HL-60 (cell line): Measurements from ENCODE around the gene FARS2.
A peak's percentile ranks its signal among the peaks of the same experiment; 100 is the strongest.

ENCODE experiments used
- DNase-seq, 2 experiments: peaks; one replicate each; pipeline ENCODE4 v3.0.0-alpha.2; 2010 to 2020; ENCODE audit warnings: low read depth in 1 of 2, low spot score in 1 of 2
- H3K27ac ChIP-seq: fragments of 250-450 bp; sonication (Bioruptor Pico); replicated peaks from 2 replicates; pipeline ENCODE4 v1.5.1; 2020; ENCODE audit warnings: mild to moderate bottlenecking, moderate library complexity
- H3K27me3 ChIP-seq: fragments of 250-450 bp; sonication (Bioruptor Pico); 2 replicates; pipeline ENCODE4 v1.5.1; 2021; ENCODE audit warnings: mild to moderate bottlenecking, moderate library complexity; ENCODE audit not compliant: insufficient read depth, poor library complexity, severe bottlenecking
- H3K4me3 ChIP-seq: replicated peaks from 2 replicates; pipeline ENCODE4 v1.5.1; 2011; ENCODE audit warnings: mild to moderate bottlenecking, control low read depth, low read length; ENCODE audit not compliant: insufficient read depth
- CTCF ChIP-seq: IDR thresholded peaks from one replicate; pipeline ENCODE4 v1.5.1; 2011; ENCODE audit warnings: low read length, control low read depth, inconsistent platforms; ENCODE audit not compliant: insufficient read depth
- GABPA ChIP-seq: IDR thresholded peaks from 2 replicates; pipeline ENCODE4 v1.6.1; 2012; ENCODE audit warnings: low read depth
- POLR2AphosphoS5 ChIP-seq: IDR thresholded peaks from 2 replicates; pipeline ENCODE4 v1.6.1; 2012; ENCODE audit warnings: low read depth
- SPI1 ChIP-seq: IDR thresholded peaks from 2 replicates; pipeline ENCODE4 v1.6.1; 2012; ENCODE audit warnings: low read depth, mild to moderate bottlenecking, borderline replicate concordance
- long read RNA-seq: library from polyadenylated mRNA; unstranded; transcript quantifications from one replicate; pipeline ENCODE4 v2.0.0, GENCODE V29; 2020
- TF ChIP-seq, protein P1 (sequence below): IDR thresholded peaks from 2 replicates; pipeline ENCODE4 v1.6.1; 2012; ENCODE audit warnings: low read depth; ENCODE audit not compliant: insufficient replicate concordance

Gene FARS2
- long read RNA-seq, transcript FARS2-201 (7 exons, 1,663 nt): major isoform, 143 of 177 reads
- long read RNA-seq, partial matches to known transcripts: 6 of 177 reads
- long read RNA-seq, other reads (novel, unspliced or antisense): 28 of 177 reads

DNA sequence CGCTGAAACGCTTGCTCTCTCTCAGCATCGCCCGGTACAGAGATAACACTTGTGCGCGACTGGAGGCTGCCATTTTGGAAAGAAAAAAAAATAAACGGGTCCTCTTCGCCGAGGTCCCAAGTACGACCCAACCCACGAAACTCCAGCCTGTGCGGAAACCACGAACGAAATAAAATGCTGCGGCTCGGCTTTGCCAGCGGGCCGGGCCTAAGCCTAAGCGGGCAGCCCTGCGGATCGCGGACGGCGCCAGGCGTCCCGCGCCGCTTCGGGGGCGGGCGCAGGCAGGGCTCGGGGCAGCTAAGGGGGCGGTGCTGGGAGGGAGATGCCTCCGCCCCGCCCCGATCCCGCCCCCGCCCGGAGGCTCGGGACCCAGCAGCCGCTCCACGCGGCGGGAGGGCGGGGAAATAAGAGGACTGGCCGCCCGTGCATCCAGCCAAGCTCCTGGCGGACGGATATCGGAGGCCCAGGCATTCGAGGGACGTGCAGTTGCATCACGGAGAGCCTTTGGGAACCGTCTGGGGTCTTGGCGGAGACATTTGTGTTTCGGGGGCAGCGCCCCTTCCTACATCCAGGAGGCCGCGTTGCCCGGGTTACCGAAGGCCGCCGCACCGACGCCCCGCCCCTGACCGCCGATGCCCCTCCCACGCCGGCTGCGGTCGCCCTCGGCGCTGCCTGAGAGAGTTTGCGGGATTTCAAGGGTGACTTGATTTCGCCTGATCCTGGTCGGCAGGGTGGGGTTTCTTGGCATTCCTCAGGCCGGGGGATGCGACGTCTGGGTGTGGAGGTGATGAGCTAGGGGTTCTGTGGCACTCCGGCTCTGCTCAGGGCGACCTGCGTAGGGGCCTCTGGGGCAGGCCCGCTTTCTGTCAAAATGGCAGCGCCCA lies at the start of gene FARS2, which contains the start of gene LYRM4:
Gene FARS2, plus strand, starts transcription at position 853 of the 884 bp plus-strand sequence.
Gene LYRM4, minus strand, starts transcription at position 290 of the 884 bp plus-strand sequence. Its CDS starts 217 bp downstream, at position 73.
- TF ChIP-seq, protein P1, sequence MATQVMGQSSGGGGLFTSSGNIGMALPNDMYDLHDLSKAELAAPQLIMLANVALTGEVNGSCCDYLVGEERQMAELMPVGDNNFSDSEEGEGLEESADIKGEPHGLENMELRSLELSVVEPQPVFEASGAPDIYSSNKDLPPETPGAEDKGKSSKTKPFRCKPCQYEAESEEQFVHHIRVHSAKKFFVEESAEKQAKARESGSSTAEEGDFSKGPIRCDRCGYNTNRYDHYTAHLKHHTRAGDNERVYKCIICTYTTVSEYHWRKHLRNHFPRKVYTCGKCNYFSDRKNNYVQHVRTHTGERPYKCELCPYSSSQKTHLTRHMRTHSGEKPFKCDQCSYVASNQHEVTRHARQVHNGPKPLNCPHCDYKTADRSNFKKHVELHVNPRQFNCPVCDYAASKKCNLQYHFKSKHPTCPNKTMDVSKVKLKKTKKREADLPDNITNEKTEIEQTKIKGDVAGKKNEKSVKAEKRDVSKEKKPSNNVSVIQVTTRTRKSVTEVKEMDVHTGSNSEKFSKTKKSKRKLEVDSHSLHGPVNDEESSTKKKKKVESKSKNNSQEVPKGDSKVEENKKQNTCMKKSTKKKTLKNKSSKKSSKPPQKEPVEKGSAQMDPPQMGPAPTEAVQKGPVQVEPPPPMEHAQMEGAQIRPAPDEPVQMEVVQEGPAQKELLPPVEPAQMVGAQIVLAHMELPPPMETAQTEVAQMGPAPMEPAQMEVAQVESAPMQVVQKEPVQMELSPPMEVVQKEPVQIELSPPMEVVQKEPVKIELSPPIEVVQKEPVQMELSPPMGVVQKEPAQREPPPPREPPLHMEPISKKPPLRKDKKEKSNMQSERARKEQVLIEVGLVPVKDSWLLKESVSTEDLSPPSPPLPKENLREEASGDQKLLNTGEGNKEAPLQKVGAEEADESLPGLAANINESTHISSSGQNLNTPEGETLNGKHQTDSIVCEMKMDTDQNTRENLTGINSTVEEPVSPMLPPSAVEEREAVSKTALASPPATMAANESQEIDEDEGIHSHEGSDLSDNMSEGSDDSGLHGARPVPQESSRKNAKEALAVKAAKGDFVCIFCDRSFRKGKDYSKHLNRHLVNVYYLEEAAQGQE: peak; percentile 18
- no peak for TF ChIP-seq SPI1
- H3K27ac ChIP-seq: peak within 1 kb of the TSS; percentile 98
- no peaks in the 10 kb centered on the region for H3K27me3 ChIP-seq
- peak within 1 kb of the TSS; percentile 87 for H3K4me3 ChIP-seq
- DNase-seq: peak; percentile 76 to 85

DNA sequence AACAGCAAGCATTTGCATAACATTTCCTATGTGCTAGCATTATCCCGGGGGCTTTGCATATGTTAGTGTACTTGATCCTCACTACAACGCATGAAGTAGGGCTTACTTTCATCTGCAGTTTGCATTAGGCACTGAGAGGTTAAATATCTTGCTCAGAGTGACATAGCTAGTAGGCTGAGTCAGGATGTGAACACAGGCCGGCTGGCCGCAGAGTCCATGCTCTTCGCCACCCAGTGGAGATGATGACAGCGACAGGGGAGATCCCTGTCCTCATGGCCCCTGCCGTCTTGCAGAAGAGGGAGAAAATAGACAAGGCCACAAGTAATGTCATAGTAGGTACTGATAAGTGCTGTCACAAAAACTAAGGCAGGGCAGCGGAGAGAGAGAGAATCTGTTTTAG lies 47.5 kb upstream of the FARS2 start:
- TF ChIP-seq POLR2AphosphoS5 (no peak), GABPA (no peak), CTCF (no peak), SPI1 (no peak)
- TF ChIP-seq, protein P1: no peak
- Histone ChIP-seq H3K4me3 (no peak overlapping the region), H3K27ac (no peak overlapping the region), H3K27me3 (no peaks in the 10 kb centered on the region)
- DNase-seq: no peak

DNA sequence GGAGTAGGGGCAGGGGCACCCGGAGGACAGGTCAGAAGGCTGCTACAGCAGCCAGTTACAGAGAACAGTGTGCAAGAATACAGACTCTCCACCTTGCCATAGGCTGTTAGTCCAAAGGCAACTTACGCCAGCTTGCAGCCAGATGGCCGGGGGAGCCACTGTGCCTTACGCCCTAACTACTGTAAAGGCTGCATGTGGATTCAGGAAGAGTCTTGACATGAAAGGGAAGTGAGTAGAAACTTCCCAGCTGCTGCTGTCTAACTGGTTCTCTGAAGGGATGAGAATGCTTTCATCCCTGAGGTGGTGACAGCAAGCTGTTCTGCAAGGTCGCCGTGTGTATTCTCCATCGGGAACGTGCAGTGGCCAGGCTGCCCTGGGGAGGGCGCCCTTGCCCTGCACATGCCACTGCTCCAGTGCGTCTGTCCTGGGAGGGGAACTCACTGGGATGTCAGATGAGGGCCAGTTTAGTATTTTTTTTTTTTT lies 46.7 kb upstream of the FARS2 start:
- peak; percentile 23 to 41 for DNase-seq
- Histone ChIP-seq H3K27me3 (no peaks in the 10 kb centered on the region), H3K4me3 (no peak overlapping the region), H3K27ac (no peak overlapping the region)
- TF ChIP-seq CTCF (peak; percentile 38), GABPA (no peak), SPI1 (peak; percentile 4; the same call in 1 of the 2 replicates), POLR2AphosphoS5 (no peak)
- TF ChIP-seq, protein P1: no peak
